ENCODE measurements around the gene PDP2. TPM values are rescaled to one million over a fixed set of nuclear protein-coding genes. Genes with fewer than 3 reads are reported as not detected.

Gene PDP2
- polyA plus RNA-seq, 1 donor (not counting 4 experiments of a cell fraction or from before 2014, with no cell fraction given) = 18.5 TPM

DNA sequence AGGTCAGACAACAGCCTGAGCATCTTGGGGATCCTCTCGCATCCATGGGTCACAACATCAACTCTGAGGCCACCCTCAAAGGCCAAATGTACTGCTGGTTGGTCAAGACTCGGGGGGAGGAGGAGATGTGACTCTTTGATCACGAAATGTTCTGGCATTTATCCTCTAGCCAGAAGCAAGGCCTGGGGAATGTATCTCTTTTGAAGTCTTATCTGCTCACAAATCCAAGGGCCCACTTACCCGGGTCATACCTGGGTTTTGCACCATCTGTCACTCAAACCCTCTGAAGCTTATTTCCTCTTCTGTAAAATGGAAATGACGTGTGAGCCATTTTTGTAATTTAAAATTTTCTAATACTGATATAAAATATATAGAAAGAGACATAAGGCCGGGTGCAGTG, 22.9 kb upstream of the PDP2 start:
- Histone ChIP-seq H3K4me2 (ENCODE audit: control insufficient read depth, extremely low read depth, insufficient read depth, low read depth, low read length) (no peak overlapping the region), H3K27me3 (ENCODE audit: control insufficient read depth, extremely low read depth, insufficient read depth, low read length) (no peaks in the 10 kb centered on the region), H4K20me1 (ENCODE audit: control insufficient read depth, extremely low read depth, insufficient read depth, low read length) (no peaks in the 10 kb centered on the region), H3K79me2 (ENCODE audit: control insufficient read depth, insufficient read depth, low read length) (no peaks in the 10 kb centered on the region), H3K36me3 (ENCODE audit: control insufficient read depth in 2 of 2, extremely low read depth in 1 of 2, insufficient read depth in 2 of 2, low read length in 2 of 2) (no peaks in the 10 kb centered on the region), H3K9me3 (ENCODE audit: control insufficient read depth, low read depth, low read length) (no peaks in the 10 kb centered on the region), H3K4me3 (ENCODE audit: control insufficient read depth in 2 of 3, extremely low read depth in 1 of 3, insufficient read depth in 2 of 3, low read depth in 1 of 3, low read length in 3 of 3) (no peak overlapping the region), H3K4me1 (ENCODE audit: control insufficient read depth, extremely low read depth, insufficient read depth, low read length) (no peaks in the 10 kb centered on the region), H3K9ac (ENCODE audit: control insufficient read depth, extremely low read depth, insufficient read depth, low read length) (no peak overlapping the region), H3K27ac (ENCODE audit: control insufficient read depth, insufficient read depth, low read length) (no peak overlapping the region), H3K9me1 (ENCODE audit: control insufficient read depth, extremely low read depth, insufficient read depth, low read length) (no peaks in the 10 kb centered on the region), H2AFZ (ENCODE audit: control insufficient read depth, low read length) (no peak overlapping the region)
- no peak for FAIRE-seq
- no peak for DNase-seq (ENCODE audit: low read depth, low spot score)
- TF ChIP-seq, protein P1, sequence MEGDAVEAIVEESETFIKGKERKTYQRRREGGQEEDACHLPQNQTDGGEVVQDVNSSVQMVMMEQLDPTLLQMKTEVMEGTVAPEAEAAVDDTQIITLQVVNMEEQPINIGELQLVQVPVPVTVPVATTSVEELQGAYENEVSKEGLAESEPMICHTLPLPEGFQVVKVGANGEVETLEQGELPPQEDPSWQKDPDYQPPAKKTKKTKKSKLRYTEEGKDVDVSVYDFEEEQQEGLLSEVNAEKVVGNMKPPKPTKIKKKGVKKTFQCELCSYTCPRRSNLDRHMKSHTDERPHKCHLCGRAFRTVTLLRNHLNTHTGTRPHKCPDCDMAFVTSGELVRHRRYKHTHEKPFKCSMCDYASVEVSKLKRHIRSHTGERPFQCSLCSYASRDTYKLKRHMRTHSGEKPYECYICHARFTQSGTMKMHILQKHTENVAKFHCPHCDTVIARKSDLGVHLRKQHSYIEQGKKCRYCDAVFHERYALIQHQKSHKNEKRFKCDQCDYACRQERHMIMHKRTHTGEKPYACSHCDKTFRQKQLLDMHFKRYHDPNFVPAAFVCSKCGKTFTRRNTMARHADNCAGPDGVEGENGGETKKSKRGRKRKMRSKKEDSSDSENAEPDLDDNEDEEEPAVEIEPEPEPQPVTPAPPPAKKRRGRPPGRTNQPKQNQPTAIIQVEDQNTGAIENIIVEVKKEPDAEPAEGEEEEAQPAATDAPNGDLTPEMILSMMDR (optimal IDR thresholded peaks at IDR 0.05 in 1 of 3, IDR thresholded peaks at IDR 0.05 in 1 of 3, conservative IDR thresholded peaks at IDR 0.05 in 1 of 3; ENCODE audit: extremely low read depth in 1 of 3, insufficient read depth in 2 of 3, low read length in 3 of 3) = no peak
- no peak for TF ChIP-seq EZH2 (IDR thresholded peaks at IDR 0.05; ENCODE audit: low read length)
- dilution Hi-C loops (cut with MboI; ENCODE audit: extremely low pct_ligation_motif_present, low sequenced_read_pairs) = no loop called here

DNA sequence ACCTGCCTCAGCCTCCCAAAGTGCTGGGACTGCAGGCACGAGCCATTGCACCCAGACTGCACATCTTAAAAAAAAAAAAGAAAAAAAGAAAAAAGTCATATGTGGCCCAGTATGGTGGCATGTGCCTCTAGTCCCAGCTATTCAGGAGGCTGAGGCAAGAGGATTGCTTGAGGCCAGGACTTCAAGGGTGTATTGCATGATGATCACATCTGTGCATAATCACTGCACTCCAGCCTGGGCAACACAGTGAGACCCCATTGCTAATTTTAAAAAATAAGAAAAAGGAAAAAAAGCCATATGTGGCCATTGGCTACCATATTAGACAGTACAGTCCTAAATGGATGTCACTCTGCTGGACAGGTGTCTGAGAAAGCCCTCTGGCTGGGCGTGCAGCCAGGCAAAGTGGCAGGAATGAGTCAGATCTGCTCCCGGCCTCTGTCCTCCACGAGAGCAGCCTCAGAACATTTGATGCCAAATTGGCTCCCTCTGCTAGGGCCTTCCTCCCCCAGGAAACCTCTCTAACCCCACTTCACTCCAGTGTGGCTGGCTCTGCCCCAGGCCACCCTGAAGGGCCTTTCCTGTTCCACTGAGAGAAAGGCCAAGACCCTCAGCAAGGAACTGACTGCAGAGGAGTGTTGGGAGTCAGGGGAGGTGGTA, 21.4 kb upstream of the PDP2 start:
- Histone ChIP-seq H3K9me1 (ENCODE audit: control insufficient read depth, extremely low read depth, insufficient read depth, low read length) (no peaks in the 10 kb centered on the region), H3K4me3 (ENCODE audit: control insufficient read depth in 2 of 3, extremely low read depth in 1 of 3, insufficient read depth in 2 of 3, low read depth in 1 of 3, low read length in 3 of 3) (no peak overlapping the region), H4K20me1 (ENCODE audit: control insufficient read depth, extremely low read depth, insufficient read depth, low read length) (no peaks in the 10 kb centered on the region), H3K9ac (ENCODE audit: control insufficient read depth, extremely low read depth, insufficient read depth, low read length) (no peak overlapping the region), H3K27me3 (ENCODE audit: control insufficient read depth, extremely low read depth, insufficient read depth, low read length) (no peaks in the 10 kb centered on the region), H3K27ac (ENCODE audit: control insufficient read depth, insufficient read depth, low read length) (no peak overlapping the region), H3K9me3 (ENCODE audit: control insufficient read depth, low read depth, low read length) (no peaks in the 10 kb centered on the region), H3K4me1 (ENCODE audit: control insufficient read depth, extremely low read depth, insufficient read depth, low read length) (no peaks in the 10 kb centered on the region), H3K36me3 (ENCODE audit: control insufficient read depth in 2 of 2, extremely low read depth in 1 of 2, insufficient read depth in 2 of 2, low read length in 2 of 2) (no peaks in the 10 kb centered on the region), H3K4me2 (ENCODE audit: control insufficient read depth, extremely low read depth, insufficient read depth, low read depth, low read length) (no peak overlapping the region), H3K79me2 (ENCODE audit: control insufficient read depth, insufficient read depth, low read length) (no peaks in the 10 kb centered on the region), H2AFZ (ENCODE audit: control insufficient read depth, low read length) (no peak overlapping the region)
- TF ChIP-seq, protein P1 (optimal IDR thresholded peaks at IDR 0.05 in 1 of 3, IDR thresholded peaks at IDR 0.05 in 1 of 3, conservative IDR thresholded peaks at IDR 0.05 in 1 of 3; ENCODE audit: extremely low read depth in 1 of 3, insufficient read depth in 2 of 3, low read length in 3 of 3) = no peak
- no peak for TF ChIP-seq EZH2 (IDR thresholded peaks at IDR 0.05; ENCODE audit: low read length)
- FAIRE-seq (no peak), DNase-seq (ENCODE audit: low read depth, low spot score) (no peak)
- dilution Hi-C loops (cut with MboI; ENCODE audit: extremely low pct_ligation_motif_present, low sequenced_read_pairs) = no loop called here
